Measurements from ENCODE around the gene AKTIP. TPM values are rescaled to one million over a fixed set of nuclear protein-coding genes. Genes with fewer than 3 reads are reported as not detected.

The AKTIP gene
- total and polyA plus RNA-seq, 2 of the 4 experiments (the other 2 are of a cell fraction) = 17.7 to 19.9 TPM

DNA sequence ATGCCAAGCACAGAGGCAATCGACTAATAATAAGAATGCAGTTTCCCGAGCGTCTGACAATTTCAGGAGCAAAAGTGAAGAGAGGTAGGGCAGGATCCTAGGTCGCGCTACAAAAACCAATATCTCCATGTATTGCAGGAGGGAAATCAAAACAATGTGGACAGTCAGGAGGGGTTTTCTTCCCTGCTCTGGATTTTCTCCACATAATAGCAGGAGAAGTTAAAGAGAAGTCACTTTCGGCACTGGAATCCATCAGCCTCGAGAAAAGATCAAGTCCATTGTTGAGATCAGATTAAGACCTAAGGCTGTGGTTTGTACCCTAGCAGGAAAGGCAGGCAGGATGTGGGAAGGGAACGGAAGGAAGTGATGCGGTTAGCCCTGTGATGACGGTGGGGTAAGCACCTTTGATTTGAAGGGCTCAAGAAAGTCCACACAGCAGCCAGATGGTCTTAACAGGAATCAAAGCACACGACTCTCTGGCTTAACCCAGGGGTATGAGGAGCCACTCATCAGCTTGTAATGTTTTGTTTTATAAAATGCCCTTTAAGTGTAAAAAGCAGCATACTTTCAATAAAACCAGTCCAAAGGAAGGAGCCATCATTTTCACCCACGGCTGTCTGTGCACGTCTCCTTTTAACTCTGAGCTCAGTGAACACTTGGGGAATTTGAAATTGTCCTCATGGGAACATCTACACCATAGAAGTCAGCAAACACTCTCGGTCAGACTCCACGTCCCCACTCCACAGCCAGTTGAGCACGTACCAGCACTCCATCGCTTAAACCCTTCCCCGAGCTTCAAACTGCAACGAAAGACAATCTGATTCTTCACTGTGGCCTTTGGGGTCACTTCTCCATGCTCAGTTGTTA lies 15.8 kb upstream of the AKTIP start (continued):
- TF ChIP-seq RCOR1 (IDR thresholded peaks at IDR 0.05; ENCODE audit: insufficient replicate concordance, low read length) (no peak), POLR2A (IDR thresholded peaks at IDR 0.05; ENCODE audit: low read depth, low read length) (no peak)

DNA sequence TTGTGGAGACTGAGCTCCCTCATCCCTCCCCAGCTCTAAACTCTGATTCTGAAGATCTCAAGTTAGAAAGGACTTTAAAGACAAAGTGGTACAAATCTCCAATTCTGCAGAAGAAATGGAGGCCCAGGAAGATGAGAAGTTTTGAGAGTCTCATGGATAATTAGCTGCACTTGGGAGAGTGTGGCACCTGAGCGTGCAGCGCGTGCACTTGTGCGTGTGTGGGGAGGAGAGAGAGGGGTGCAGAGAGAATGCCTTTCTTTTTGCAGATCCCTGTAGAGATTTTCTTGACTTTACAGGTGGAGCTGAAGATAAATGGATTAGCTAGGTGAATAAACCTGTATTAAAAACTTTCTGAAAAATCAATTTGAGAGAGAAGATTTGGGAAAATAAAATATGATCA lies 14.8 kb upstream of the AKTIP start:
- ATAC-seq (ENCODE audit: low read depth) (no peak), DNase-seq (no peak)
- no peak overlapping the region for H3K18ac ChIP-seq (ENCODE audit: low read depth, low read length)
- no peak overlapping the region for H2AK5ac ChIP-seq (ENCODE audit: low read depth, low read length)
- no peaks in the 10 kb centered on the region for H3K4me1 ChIP-seq (ENCODE audit: control insufficient read depth, insufficient read depth, low read length)
- no peak overlapping the region for H2AK9ac ChIP-seq (replicated peaks; ENCODE audit: low read depth, low read length, poor library complexity)
- ChIA-PET POLR2A (ENCODE audit: unreplicated experiment) (no interaction called here), CTCF (no interaction called here)
- 87% methylated on average over 3 of the region's 4 CpGs; no CpG with 5 or more reads in 1 of the 2 experiments for WGBS, 2 experiments (ENCODE audit: extremely low coverage in 2 of 2, insufficient read length in 1 of 2)
- no peak overlapping the region for H3K14ac ChIP-seq (replicated peaks; ENCODE audit: low read depth, low read length)
- dilution Hi-C loops (cut with HindIII; ENCODE audit: low sequenced_read_pairs, unreplicated experiment) (no loop called here), intact Hi-C loops (cut with micrococcal nuclease) (loop anchor here (10.0 kb wide), 1 partner anchor 1323 kb away; no protein-coding TSS in a partner anchor), in situ Hi-C loops (cut with MboI; ENCODE audit: low sequenced_read_pairs) (no loop called here)
- H3K27ac ChIP-seq (ENCODE audit: insufficient read depth, low read length) = no peak overlapping the region
- H3K9ac ChIP-seq (ENCODE audit: low read depth, low read length) = no peak overlapping the region
- H3K23ac ChIP-seq (ENCODE audit: low read depth, low read length) = no peak overlapping the region
- H2BK5ac ChIP-seq (ENCODE audit: low read depth, low read length, poor library complexity, severe bottlenecking) = no peak overlapping the region
- no peak overlapping the region for H2BK15ac ChIP-seq (ENCODE audit: low read depth, low read length)
- peaks cover 2% of the 10 kb centered on the region for H3K27me3 ChIP-seq (ENCODE audit: control insufficient read depth, insufficient read depth, low read length)
- no peaks in the 10 kb centered on the region for H3K36me3 ChIP-seq (ENCODE audit: control insufficient read depth, insufficient read depth, low read length)
- H3K9me3 ChIP-seq (ENCODE audit: control insufficient read depth, insufficient read depth, low read length) = no peaks in the 10 kb centered on the region
- H3K9me1 ChIP-seq (ENCODE audit: insufficient read depth, low read length) = no peaks in the 10 kb centered on the region; the same call in 1 of the 2 replicates
- no TSS peak for BruUV-seq (replicated peaks)
- H3K4me2 ChIP-seq (ENCODE audit: low read depth, low read length) = no peak overlapping the region
- H2AFZ ChIP-seq (replicated peaks; ENCODE audit: low read length, poor library complexity) = no peak overlapping the region
- TF ChIP-seq CHD1 (IDR thresholded peaks at IDR 0.05; ENCODE audit: low read depth, low read length) = no peak
- TF ChIP-seq FOS (IDR thresholded peaks at IDR 0.05; ENCODE audit: low read depth, low read length) = no peak
- TF ChIP-seq MAZ (IDR thresholded peaks at IDR 0.05; ENCODE audit: borderline replicate concordance, low read depth, low read length) = no peak
- TF ChIP-seq, protein P1, sequence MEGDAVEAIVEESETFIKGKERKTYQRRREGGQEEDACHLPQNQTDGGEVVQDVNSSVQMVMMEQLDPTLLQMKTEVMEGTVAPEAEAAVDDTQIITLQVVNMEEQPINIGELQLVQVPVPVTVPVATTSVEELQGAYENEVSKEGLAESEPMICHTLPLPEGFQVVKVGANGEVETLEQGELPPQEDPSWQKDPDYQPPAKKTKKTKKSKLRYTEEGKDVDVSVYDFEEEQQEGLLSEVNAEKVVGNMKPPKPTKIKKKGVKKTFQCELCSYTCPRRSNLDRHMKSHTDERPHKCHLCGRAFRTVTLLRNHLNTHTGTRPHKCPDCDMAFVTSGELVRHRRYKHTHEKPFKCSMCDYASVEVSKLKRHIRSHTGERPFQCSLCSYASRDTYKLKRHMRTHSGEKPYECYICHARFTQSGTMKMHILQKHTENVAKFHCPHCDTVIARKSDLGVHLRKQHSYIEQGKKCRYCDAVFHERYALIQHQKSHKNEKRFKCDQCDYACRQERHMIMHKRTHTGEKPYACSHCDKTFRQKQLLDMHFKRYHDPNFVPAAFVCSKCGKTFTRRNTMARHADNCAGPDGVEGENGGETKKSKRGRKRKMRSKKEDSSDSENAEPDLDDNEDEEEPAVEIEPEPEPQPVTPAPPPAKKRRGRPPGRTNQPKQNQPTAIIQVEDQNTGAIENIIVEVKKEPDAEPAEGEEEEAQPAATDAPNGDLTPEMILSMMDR (conservative IDR thresholded peaks at IDR 0.05; ENCODE audit: low read depth, low read length) = no peak
- TF ChIP-seq, protein P2, sequence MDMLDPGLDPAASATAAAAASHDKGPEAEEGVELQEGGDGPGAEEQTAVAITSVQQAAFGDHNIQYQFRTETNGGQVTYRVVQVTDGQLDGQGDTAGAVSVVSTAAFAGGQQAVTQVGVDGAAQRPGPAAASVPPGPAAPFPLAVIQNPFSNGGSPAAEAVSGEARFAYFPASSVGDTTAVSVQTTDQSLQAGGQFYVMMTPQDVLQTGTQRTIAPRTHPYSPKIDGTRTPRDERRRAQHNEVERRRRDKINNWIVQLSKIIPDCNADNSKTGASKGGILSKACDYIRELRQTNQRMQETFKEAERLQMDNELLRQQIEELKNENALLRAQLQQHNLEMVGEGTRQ (IDR thresholded peaks at IDR 0.05; ENCODE audit: low read depth, low read length) = no peak
- TF ChIP-seq, protein P3, sequence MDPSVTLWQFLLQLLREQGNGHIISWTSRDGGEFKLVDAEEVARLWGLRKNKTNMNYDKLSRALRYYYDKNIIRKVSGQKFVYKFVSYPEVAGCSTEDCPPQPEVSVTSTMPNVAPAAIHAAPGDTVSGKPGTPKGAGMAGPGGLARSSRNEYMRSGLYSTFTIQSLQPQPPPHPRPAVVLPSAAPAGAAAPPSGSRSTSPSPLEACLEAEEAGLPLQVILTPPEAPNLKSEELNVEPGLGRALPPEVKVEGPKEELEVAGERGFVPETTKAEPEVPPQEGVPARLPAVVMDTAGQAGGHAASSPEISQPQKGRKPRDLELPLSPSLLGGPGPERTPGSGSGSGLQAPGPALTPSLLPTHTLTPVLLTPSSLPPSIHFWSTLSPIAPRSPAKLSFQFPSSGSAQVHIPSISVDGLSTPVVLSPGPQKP (IDR thresholded peaks at IDR 0.05; ENCODE audit: borderline replicate concordance, low read depth, low read length) = no peak
- no peak for TF ChIP-seq CEBPB (IDR thresholded peaks at IDR 0.05; ENCODE audit: low read depth, low read length)
- TF ChIP-seq MXI1 (IDR thresholded peaks at IDR 0.05; ENCODE audit: borderline replicate concordance, low read depth, low read length) = no peak
- no peak for TF ChIP-seq RAD21 (IDR thresholded peaks at IDR 0.05; ENCODE audit: low read length)
- H4K20me1 ChIP-seq (ENCODE audit: insufficient read depth, low read length) = no peaks in the 10 kb centered on the region
- H3K79me1 ChIP-seq (ENCODE audit: low read depth in 1 of 2, low read length in 2 of 2) = no peaks in the 10 kb centered on the region
- H3K4ac ChIP-seq (ENCODE audit: low read depth, low read length) = no peak overlapping the region
- H4K5ac ChIP-seq (ENCODE audit: low read depth, low read length) = no peak overlapping the region
- no peak overlapping the region for H2BK120ac ChIP-seq (ENCODE audit: low read depth, low read length)
- H4K91ac ChIP-seq (ENCODE audit: insufficient read depth, low read depth, low read length) = no peak overlapping the region
- no peak overlapping the region for H4K8ac ChIP-seq (ENCODE audit: low read depth in 2 of 2, low read length in 2 of 2)
- no peak overlapping the region for H3K4me3 ChIP-seq (ENCODE audit: insufficient read depth, low read depth, low read length)
- H3K56ac ChIP-seq (ENCODE audit: extremely low read depth, insufficient read depth, low read length) = no peak overlapping the region
- H2BK20ac ChIP-seq (ENCODE audit: low read depth, low read length) = no peak overlapping the region
